T-helper 2 cell treated with Interferon-gamma antibody and Interleukin-4, amounts not matched to agents 100 ng/mL and 5 ng/mL, for 36 hours (primary cell): ENCODE results near the gene MTMR10. TPM values are rescaled to one million over a fixed set of nuclear protein-coding genes. Genes with fewer than 3 reads are reported as not detected.

Experiments
- intact Hi-C: fragments of 100-400 bp; cut with micrococcal nuclease; formaldehyde crosslinking; loops from one replicate; pipeline ENCODE4 v1.15.1; 2023
- total RNA-seq: library from RNA; stranded (reverse); gene quantifications from 2 replicates; pipeline ENCODE4 v1.2.3, GENCODE V29; 2022

The MTMR10 gene, protein sequence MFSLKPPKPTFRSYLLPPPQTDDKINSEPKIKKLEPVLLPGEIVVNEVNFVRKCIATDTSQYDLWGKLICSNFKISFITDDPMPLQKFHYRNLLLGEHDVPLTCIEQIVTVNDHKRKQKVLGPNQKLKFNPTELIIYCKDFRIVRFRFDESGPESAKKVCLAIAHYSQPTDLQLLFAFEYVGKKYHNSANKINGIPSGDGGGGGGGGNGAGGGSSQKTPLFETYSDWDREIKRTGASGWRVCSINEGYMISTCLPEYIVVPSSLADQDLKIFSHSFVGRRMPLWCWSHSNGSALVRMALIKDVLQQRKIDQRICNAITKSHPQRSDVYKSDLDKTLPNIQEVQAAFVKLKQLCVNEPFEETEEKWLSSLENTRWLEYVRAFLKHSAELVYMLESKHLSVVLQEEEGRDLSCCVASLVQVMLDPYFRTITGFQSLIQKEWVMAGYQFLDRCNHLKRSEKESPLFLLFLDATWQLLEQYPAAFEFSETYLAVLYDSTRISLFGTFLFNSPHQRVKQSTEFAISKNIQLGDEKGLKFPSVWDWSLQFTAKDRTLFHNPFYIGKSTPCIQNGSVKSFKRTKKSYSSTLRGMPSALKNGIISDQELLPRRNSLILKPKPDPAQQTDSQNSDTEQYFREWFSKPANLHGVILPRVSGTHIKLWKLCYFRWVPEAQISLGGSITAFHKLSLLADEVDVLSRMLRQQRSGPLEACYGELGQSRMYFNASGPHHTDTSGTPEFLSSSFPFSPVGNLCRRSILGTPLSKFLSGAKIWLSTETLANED
- total RNA-seq = 19.1 and 22.9 TPM in 2 replicates

DNA sequence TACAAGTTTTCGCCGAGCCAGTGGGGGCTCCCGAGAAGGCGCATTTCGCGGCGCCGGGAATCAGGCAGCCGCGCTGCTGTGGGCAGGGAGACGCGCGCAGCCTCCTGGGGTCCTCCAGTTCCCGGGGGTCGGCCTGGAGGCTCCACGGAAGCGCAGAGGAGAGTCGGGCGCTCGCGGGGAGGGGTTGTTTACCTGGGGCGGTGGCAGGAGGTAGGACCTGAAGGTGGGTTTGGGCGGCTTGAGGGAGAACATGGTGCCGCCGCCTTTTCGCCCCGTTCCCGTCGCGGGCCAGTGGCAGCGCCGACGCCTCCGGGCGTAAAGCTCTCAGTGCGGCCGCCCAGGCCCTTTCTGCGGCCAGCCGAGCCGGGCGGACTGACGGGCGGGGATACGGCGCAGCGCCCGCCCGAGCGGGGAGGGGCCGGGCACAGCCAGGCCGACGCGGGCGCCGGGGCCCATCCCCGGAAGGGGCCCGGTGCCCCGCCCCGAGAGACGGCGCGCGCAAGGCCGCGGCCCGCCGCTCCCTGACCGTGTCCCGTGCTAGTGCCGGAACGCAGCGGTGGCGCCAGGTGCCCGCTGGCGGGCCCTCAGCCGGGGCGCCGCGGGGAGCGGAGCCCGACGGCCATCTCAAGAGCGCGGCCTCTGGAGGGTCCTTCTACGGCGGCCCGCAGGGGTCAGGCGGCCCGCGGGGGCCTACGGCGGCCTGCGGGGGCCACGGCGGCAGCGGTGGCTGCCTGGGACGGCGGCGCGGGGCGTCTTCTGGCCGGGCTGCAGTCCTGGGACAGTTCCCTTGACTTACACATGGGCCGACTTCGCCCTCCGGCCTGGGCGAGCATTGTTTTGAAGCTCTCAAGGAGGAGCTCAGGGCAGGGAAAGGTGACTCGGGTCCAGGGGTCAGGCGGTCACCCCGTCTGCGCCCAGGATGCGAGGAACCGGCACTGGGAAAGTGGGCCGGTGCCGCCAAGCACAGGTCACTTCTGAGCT lies at the start of gene MTMR10:
Gene MTMR10 (minus strand): TSS at position 374 of the 981 bp plus-strand sequence. CDS start 122 bp downstream, at position 252.
- intact Hi-C loops = loop anchor here (10.0 kb wide), 1 partner anchor 883 kb away; the partner anchor contains the start of gene OTUD7A

DNA sequence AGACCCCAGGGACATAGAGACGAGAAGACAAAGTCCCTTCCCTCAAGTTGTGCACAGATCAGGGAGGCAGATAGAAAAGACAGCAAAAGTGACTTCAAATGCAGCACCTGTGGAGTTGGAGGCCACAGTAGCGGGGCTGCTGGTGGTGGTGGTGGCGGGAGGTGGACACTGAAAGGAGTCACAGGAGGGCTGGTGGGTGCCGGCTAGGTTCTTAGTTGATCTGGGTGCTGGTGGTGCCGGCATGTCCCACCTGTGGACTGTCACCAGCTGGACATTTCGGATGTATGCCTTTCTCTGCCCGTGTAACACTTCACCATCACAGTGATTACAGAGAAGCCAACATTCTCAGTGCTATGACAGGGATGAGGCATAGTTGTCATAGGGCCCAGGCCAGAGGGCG lies 49.2 kb upstream of the MTMR10 start:
- intact Hi-C loops = loop anchor here (10.0 kb wide), 1 partner anchor 66 kb away; no protein-coding TSS in a partner anchor

DNA sequence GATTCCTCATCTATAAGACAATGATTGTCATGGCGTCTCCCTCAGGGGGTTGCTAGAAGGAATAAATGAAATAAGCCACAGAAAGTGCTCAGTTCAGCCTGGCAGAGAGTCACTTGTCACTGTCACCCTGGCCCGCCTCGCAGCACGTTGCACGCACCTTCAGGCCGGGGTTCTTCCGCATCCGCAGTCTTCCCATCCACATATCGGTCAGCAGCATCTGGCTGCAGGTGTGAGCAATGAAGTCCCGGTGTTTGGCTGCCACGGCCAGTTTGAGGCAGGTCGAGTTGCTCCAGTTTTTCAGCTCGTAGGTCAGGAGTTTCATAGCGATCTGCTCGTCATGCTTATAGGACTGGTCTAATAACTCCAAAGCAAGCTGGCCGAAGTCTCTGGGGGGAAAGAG lies 48.5 kb upstream of the MTMR10 start:
- intact Hi-C loops = loop anchor here (10.0 kb wide), 1 partner anchor 65 kb away; no protein-coding TSS in a partner anchor

DNA sequence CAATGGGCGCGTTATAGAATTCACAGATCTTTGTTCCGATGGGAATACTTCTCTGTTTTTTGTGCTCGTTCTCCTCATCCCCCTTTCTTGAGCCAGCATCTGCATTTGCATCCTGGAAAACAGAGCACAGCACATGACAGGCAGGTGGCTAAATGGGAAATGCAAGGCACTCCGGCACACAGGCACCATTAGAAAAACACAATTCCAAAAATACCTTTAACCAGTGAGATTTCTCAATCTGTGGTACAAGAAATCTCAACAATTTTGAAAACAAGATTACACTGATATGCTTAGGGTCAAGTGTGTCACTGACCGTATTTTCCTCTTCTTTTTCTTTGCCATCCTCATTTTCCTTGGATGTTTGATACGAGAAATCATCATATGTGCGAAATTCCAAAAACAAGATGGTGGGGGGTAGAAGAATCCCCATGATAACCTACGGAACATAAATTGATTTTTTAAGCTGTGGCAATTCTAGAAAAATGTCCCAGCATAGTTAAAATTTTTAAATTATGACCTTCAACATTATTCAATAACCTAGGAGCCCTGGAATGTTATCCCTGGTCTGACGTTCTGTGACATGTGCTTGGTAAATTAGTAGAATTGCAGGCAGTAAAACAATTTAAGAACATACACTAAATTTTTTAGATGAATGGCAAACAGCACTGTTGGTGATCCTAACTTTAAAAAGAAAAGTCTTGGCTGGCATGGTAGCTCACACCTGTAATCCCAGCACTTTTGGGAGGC lies 46.5 kb upstream of the MTMR10 start:
- intact Hi-C loops = no loop called here

DNA sequence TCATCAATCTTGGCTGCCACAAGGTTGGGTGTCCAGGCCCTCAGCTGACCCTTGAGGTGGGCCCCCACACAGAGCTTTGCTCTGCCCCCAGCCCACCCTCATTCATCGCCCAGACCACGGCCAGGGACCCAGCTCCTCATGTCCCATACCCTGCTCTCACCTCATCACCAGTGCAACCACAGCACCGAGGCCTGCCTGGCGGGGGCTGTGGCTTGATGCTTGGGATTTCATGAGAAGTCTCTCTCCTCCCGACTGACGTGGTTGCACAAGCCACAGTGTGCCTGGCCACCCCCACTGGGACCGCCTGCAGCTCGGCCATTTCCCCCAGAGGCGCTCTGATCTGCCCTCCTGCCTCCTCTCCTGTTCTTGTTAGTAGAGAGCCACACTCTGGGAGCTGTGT lies 45.4 kb upstream of the MTMR10 start:
- intact Hi-C loops = no loop called here

DNA sequence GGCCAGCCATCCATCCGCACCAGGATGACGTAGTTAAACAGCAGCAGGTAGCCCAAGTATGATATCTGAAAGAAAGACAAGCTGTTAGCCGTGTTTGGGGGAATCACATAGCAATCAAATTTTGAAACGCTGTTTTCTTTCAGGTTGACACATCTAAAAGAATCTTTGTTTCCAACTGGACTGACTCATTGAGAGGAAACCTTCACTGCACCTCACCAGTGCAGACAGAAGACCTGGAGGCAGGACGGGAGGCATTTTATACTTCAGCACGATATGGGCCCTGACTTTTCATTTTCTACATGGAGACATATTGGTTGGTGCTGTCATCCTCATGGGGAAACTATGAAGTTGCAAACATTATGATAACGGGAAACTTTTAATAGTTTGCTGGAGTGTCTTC lies 44.2 kb upstream of the MTMR10 start:
- intact Hi-C loops = no loop called here

DNA sequence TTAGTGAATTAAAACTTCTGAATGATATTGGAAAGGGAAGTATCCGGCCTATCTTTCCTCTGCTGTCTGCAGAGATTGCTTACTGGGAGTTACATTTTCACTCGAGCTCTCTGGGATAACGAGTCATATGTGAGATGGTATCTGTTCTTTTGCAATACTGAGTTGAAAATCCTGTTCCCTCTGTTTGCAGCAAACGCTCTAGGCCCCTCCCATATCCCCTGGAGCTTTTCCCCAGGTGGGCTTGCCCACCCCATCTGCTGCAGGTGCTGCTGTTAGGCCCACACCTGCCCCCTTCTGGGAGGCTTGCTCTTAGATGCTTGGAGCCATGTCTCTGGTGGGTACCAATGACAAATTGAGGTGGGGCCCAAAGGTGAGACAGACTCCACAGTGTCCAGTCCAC lies 42.7 kb upstream of the MTMR10 start:
- intact Hi-C loops = no loop called here

DNA sequence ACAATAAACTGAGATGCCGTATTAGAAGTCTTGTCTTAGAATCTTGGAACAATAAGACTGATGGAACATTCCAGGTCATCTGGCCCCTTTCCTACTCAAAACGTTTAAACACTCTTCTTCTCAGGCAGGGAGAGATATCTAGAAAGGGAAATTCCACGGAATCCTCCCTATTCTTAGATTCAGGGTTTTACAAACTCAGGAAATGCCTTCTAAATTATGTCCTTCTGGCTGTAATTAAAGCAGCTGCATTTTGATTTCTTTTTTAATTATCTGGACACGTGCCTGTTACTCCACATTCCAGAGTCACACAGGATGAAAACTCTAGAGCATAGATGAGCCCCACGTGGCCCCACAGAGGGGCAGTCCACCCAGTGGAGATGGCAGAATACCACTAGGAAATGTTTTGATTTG lies 41.5 kb upstream of the MTMR10 start:
- intact Hi-C loops = no loop called here

DNA sequence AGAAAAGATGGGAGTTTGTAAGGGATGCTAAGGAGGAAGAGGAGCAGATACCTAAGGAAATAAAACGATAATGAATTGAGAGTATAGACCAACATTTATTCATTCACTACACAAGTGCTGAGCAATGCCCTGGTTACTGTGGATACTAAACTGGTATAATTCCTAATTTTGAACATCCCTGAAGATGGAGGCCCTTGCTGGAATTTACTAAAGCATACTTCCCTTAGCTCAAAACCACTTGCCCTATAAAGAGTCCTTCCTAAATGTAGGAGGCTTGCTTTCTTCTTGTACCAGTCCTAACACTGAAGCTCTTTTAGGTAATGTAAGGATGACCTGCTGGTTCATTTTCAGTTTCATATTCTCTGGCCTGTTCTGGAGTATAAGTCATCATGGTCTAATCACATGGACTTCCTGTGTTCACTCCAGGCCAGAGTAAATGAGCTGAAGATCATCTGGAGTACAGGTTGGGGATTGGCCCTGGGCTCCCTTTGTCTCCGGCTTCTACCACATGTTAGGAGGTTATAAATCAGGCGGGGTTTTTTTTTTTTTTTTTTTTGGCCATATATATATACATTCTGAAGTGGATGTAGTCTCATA lies 40.1 kb upstream of the MTMR10 start:
- intact Hi-C loops = no loop called here

DNA sequence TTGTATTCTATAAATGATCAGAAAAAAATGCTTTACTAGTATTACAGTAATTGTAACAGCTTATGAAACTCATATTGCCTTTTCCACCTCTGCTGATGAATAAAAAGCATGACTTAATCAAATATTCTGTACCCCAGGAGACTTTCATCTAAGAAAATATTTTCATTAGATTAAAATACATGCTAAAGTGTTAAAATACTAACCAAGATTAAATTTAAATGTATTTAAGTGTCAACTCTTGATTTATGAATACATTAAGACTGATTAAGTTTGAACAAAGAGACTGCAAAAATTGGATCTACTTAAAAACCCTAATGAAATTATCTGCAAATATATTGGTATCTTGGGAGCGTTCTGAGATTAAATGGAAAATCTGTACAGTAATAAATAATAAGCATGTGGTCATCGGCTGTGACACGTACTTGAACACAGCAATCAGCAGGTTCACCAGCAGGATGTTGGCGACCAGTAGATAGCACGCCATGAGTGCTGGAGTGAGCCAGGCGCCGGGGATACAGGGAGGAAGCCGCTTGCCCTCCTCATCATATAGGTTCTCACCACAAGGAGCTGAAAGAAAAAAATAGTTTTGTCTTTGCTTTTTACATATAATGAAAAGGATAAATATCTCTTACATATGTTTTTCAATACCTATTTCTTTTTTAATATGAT lies 36.6 kb upstream of the MTMR10 start:
- intact Hi-C loops = no loop called here

DNA sequence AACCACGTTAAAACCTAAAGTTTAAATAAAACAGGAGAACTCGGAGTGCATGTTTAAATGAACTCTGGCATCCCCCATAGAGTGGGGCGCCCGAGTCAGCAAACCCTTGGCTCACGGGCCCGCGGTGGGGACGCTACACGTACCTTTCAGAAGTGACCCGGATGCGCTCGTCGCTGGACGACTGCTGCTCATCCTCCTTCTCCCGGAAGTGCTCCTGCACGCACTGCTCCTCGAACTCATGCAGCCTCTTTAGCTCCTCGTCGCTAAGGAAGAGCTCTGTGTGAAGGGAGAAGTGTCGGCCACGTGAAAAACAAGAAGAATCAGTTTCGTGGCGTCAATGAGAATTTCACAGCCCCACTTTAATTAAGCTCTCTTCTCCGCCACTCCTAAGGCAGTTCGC lies 34.6 kb upstream of the MTMR10 start:
- intact Hi-C loops = no loop called here

DNA sequence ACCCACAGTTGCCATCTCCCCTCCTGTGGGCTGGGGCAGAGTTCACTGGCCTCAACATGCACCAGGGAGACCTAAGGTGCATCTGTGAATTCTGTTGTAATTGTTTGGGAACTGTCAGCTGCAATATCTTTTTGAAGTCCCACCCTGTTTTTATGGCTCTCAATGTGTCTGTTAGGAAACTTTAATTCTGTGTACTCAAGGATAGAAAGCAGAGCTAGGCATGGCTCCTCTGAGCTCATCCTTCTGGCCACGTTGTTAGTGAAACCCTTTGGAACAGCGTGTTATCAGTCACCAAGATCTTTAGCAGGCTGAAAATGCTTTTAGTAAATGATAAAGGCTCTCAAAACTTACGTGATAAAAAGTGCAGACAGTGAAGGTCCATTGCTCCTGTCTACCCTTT lies 33.6 kb upstream of the MTMR10 start:
- intact Hi-C loops = no loop called here

DNA sequence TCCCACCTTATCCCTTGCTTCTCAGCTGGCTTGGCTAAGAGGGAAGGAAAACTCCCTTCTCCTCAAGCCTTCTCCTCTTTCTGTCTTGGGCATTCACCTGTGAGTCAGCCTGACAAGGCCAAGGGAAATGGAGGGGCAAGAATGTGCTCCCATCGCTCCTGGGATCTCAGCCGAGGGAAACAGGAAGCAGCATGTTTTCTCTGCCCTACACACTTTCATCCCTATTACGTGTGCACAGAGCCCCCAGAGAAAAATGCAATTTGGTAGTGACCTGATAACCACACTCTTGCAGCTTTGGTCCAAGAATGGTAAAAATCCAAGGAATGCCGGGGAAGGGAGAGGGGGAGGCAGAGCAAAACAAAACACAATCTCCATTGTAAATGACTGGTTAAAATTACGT lies 32.9 kb upstream of the MTMR10 start:
- intact Hi-C loops = no loop called here

DNA sequence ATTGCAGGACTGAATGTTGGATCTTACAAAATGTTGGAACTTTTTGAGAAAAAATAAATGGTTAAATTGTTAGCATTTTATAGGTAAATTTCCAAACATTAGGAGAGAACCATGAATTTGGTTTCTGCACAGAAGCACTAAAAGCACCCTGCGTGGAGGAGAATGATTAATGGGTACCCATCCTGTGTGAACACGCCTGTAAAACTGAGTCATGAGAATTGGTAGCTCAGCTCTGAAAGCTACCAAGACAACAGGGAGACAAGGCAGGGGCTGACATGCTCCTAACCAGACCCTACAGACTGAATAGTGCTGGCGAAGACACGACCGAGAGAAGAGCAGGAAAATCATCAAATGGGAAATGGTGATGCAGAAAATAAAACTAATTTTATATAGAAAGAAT lies 32.4 kb upstream of the MTMR10 start:
- intact Hi-C loops = no loop called here

DNA sequence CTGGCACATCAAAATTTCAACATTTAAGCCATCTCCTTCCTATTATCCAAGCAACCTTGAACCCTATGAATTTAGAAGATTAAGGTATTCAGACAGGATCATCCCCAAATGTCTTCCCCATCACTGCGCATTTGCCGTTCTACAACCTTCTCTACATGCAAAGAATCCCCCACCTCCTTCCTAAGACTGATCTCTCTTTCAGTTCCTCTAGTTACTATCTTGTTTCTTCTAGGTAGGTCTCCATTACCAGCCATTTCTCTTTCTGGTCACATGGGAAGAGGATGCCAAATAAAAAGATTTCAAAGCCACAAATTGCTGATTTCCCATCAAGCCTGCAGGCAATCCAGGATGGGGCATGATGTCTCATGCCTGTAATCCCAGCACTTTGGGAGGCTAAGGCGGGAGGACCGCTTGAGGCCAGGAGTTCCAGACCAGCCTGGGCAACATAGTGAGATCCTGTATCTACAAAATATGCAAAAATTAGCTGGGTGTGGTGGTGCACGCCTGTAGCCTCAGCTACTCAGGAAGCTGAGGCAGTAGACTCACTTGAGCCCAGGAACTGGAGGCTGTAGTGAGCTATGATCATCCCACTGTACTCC lies 29.7 kb upstream of the MTMR10 start:
- intact Hi-C loops = no loop called here

DNA sequence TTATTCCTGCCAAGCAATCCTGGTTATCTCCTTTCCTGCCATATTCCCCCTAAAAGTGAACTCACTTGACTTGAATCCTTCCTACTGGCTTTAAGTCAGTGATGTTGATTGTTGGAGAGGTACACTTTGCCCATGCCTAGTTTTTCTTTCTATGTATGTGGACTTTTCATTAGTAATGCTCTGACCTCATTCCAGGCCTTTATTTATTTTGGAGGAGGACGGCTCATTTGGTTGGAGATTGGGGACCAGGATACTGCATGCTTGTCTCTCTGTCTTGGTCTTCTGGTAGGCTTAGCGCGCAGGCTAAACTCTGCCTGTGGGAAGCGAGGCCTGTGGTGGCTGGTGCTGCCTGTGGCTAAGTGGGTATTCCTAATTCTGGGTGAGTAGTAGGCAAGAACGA lies 29.1 kb upstream of the MTMR10 start:
- intact Hi-C loops = no loop called here

DNA sequence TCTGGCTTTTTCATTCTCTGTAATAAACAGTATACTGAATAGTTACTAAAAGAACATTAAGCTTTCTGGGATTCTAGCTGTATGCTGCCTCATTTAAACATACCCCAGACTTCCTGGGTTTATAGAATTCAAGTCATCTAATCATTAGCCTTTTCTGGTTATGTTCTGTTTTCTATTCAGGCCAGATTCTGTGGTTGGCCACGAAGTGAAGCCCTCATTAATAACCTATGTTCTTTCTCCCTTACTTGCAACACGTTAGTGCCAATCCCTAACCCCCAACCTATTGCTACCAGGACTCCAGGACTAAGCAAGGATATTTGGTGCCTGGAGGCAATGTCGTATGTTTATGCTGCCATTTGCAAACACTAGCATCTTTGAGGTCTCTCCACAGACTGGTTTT lies 28.6 kb upstream of the MTMR10 start:
- intact Hi-C loops = no loop called here

DNA sequence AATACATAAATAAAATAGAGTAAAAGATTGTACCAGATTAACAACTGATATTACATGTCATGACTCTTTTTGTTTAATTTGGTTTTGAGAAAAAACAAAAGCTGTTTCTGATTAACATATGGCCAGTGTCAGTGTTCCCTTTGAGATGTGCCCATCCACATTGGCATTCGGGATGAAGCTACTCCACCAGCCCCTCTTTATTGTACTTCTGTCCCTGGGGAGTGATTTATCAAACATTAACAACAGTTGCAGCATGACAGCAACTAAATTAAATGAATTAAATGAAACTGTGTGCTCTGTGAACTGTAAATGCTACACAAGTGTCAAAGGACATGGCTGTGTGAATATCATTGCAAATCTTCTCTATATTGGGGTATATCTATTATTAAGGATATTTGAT lies 25.9 kb upstream of the MTMR10 start:
- intact Hi-C loops = no loop called here

DNA sequence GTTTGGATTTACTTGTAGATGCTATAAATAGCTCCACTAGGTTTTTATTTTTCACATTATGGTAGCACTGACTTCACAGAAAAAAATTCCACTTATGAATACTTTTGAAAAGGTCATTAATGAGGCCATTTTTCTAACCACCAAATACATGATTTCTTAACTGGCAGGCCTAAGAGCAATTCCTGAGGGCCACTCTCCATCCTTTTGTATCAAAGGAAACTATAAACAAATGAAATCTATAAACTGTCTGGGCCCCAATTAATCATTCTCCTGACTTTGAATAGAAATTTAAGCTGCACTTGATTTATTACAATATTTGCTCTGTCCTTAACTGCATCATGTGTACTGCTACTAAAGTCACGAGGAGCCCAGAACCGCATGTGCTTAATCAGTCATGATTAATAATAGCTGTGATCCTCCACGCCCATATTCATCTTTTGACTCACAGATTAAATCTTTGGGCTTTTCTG lies 25.1 kb upstream of the MTMR10 start:
- intact Hi-C loops = no loop called here
